Sigmoid colon (tissue), 4 donors: ENCODE data around the gene FRMD1.

Source experiments
- EP300 ChIP-seq, 4 donors: sonication (generic); formaldehyde crosslinking; IDR thresholded peaks; one replicate each; pipeline ENCODE4 v1.6.1; 2017; ENCODE audit warnings: antibody characterized with exemption in 4 of 4
- POLR2A ChIP-seq, 2 donors: fragments of 450-650 bp; IDR thresholded peaks; one replicate each; pipeline ENCODE4 v1.6.1; 2016; ENCODE audit warnings: antibody characterized with exemption in 2 of 2, mild to moderate bottlenecking in 2 of 2, moderate library complexity in 2 of 2
- POLR2AphosphoS5 ChIP-seq, 4 donors: sonication (generic); formaldehyde crosslinking; IDR thresholded peaks; one replicate each; pipeline ENCODE4 v1.6.1; 2017; ENCODE audit warnings: antibody characterized with exemption in 4 of 4
- TF ChIP-seq, protein P1 (sequence below), 4 experiments: fragments of 450-650 bp in 3 of 4; fragments of 200-600 bp in 1 of 4; IDR thresholded peaks; one replicate each; pipeline ENCODE4 v1.5.1; 2016 to 2019; ENCODE audit warnings: antibody characterized with exemption in 4 of 4, mild to moderate bottlenecking in 3 of 4, moderate library complexity in 2 of 4

DNA sequence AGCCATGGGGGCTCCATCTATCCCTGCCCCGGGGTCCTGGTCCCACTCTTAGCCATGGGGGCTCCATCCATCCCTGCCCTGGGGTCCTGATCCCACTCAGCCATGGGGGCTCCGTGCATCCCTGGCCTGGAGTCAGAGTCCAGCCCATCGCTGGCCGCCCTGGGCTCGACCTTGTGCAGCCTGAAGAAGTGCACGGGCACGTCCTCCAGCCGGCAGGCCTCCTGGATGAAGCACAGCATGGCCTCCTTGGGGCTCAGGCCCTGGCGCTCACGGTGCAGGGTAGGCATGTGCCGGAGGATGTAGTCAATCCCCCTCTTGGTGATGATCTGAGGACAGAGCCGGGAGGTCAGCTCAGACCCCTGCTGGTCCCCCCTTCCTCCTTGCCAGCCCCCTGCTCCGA, 15.6 kb downstream of the FRMD1 start:
- TF ChIP-seq, protein P1, sequence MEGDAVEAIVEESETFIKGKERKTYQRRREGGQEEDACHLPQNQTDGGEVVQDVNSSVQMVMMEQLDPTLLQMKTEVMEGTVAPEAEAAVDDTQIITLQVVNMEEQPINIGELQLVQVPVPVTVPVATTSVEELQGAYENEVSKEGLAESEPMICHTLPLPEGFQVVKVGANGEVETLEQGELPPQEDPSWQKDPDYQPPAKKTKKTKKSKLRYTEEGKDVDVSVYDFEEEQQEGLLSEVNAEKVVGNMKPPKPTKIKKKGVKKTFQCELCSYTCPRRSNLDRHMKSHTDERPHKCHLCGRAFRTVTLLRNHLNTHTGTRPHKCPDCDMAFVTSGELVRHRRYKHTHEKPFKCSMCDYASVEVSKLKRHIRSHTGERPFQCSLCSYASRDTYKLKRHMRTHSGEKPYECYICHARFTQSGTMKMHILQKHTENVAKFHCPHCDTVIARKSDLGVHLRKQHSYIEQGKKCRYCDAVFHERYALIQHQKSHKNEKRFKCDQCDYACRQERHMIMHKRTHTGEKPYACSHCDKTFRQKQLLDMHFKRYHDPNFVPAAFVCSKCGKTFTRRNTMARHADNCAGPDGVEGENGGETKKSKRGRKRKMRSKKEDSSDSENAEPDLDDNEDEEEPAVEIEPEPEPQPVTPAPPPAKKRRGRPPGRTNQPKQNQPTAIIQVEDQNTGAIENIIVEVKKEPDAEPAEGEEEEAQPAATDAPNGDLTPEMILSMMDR (IDR thresholded peaks at IDR 0.05), result no peak
- TF ChIP-seq POLR2A (IDR thresholded peaks at IDR 0.05) (no peak), EP300 (IDR thresholded peaks at IDR 0.05) (no peak), POLR2AphosphoS5 (IDR thresholded peaks at IDR 0.05) (no peak)
